SU-DHL-6 (cell line): ENCODE data around the gene RAP1GAP2.

Source experiments
- H2AFZ ChIP-seq: fragments of 200-600 bp; sonication (generic); 2 replicates; pipeline ENCODE4 v1.6.1; 2014; ENCODE audit warnings: low read depth, mild to moderate bottlenecking, moderate library complexity, mixed read lengths, antibody characterized with exemption, low read length; ENCODE audit not compliant: severe bottlenecking
- H3F3A ChIP-seq: fragments of 200-600 bp; shearing (Covaris generic); 2 replicates; pipeline ENCODE4 v1.6.0; 2016; ENCODE audit warnings: antibody characterized with exemption, mild to moderate bottlenecking; ENCODE audit not compliant: insufficient read depth
- H3K27ac ChIP-seq: fragments of 200-600 bp; sonication (generic); 2 replicates; pipeline ENCODE4 v1.5.1; 2016; ENCODE audit warnings: low read depth, mild to moderate bottlenecking, low read length, moderate library complexity, mixed read lengths
- H3K27me3 ChIP-seq: fragments of 200-600 bp; sonication (generic), shearing (Covaris generic); 2 replicates; pipeline ENCODE4 v1.6.0; 2014; ENCODE audit warnings: mild to moderate bottlenecking, low read length
- H3K36me3 ChIP-seq: fragments of 200-600 bp; sonication (generic); 2 replicates; pipeline ENCODE4 v1.6.1; 2014; ENCODE audit warnings: mild to moderate bottlenecking, low read length, mixed read lengths
- H3K4me2 ChIP-seq: fragments of 300-600, 200-600 bp; shearing (Covaris generic), sonication (generic); 2 replicates; pipeline ENCODE4 v1.6.0; 2014; ENCODE audit warnings: low read length, low read depth, mild to moderate bottlenecking; ENCODE audit not compliant: poor library complexity, severe bottlenecking
- H3K4me3 ChIP-seq: fragments of 200-600 bp; sonication (generic); 2 replicates; pipeline ENCODE4 v1.5.1; 2014; ENCODE audit warnings: antibody characterized with exemption, low read length, mild to moderate bottlenecking, mixed read lengths; ENCODE audit not compliant: insufficient read depth, poor library complexity, severe bottlenecking
- H3K79me2 ChIP-seq: fragments of 200-600 bp; sonication (generic); 2 replicates; pipeline ENCODE4 v1.6.1; 2014; ENCODE audit warnings: mild to moderate bottlenecking, low read length, moderate library complexity; ENCODE audit not compliant: insufficient read depth
- H3K9ac ChIP-seq: fragments of 200-600 bp; sonication (generic); 2 replicates; pipeline ENCODE4 v1.7.0; 2014; ENCODE audit warnings: mild to moderate bottlenecking, low read length
- H3K9me2 ChIP-seq: fragments of 200-600 bp; sonication (generic); replicated peaks from 2 replicates; pipeline ENCODE4 v1.6.1; 2014; ENCODE audit warnings: low read length; ENCODE audit not compliant: insufficient read depth
- H3K9me3 ChIP-seq: fragments of 200-600 bp; sonication (generic); 2 replicates; pipeline ENCODE4 v1.6.1; 2014; ENCODE audit warnings: low read length, mixed read lengths; ENCODE audit not compliant: insufficient read depth
- H4K20me1 ChIP-seq: fragments of 200-600 bp; sonication (generic); 2 replicates; pipeline ENCODE4 v1.6.1; 2014; ENCODE audit warnings: low read depth, mild to moderate bottlenecking, antibody characterized with exemption, low read length, moderate library complexity, mixed read lengths
- EZH2phosphoT487 ChIP-seq: fragments of 200-600 bp; sonication (generic), shearing (Covaris generic); conservative IDR thresholded peaks from 2 replicates; pipeline ENCODE4 v1.6.1; 2018; ENCODE audit warnings: mild to moderate bottlenecking, antibody characterized with exemption, low read length, moderate library complexity, mixed read lengths
- TF ChIP-seq, protein P1 (sequence below): fragments of 200-600 bp; sonication (generic); IDR thresholded peaks from one replicate; pipeline ENCODE4 v1.5.1; 2017; ENCODE audit warnings: antibody characterized with exemption, mild to moderate bottlenecking, low read length, moderate library complexity; ENCODE audit not compliant: insufficient read depth, poor library complexity, severe bottlenecking

The RAP1GAP2 gene

DNA sequence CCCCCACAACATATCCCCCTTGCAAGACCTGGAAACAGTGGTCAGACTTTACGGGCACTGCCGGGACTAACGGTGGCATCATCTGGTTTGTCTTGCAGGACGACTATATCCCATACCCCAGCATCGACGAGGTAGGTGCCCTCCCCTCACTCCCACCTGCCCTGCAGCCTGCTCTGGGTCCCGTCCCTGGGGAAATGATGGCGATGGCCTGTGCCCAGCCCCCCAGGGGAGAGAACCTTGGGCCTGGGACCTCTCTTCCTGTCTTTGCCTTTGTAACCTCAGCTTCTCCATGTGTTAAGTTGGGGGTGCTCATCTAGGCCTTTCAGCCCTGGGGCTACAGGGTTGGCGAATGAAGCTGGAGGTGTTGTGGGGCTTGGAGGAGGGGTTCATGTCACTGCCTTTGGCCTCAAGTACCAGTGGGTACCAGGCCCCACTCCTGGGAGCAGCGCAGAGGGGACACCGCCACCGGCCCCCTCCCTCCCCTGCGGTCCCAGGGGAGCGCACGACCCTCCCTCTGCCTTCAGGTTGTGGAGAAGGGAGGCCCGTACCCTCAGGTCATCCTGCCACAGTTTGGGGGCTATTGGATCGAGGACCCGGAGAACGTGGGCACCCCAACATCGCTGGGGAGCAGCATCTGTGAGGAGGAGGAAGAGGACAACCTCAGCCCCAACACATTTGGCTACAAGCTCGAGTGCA is 167.2 kb downstream of the RAP1GAP2 start:
- Histone ChIP-seq H3K9me2 (no peaks in the 10 kb centered on the region), H3K4me3 (no peak overlapping the region), H3K36me3 (no peaks in the 10 kb centered on the region), H3F3A (no peaks in the 10 kb centered on the region), H3K4me2 (no peak overlapping the region), H4K20me1 (no peaks in the 10 kb centered on the region), H3K79me2 (no peaks in the 10 kb centered on the region), H3K27me3 (no peaks in the 10 kb centered on the region), H2AFZ (no peak overlapping the region), H3K9ac (no peak overlapping the region), H3K9me3 (no peaks in the 10 kb centered on the region), H3K27ac (no peak overlapping the region)
- TF ChIP-seq, protein P1, sequence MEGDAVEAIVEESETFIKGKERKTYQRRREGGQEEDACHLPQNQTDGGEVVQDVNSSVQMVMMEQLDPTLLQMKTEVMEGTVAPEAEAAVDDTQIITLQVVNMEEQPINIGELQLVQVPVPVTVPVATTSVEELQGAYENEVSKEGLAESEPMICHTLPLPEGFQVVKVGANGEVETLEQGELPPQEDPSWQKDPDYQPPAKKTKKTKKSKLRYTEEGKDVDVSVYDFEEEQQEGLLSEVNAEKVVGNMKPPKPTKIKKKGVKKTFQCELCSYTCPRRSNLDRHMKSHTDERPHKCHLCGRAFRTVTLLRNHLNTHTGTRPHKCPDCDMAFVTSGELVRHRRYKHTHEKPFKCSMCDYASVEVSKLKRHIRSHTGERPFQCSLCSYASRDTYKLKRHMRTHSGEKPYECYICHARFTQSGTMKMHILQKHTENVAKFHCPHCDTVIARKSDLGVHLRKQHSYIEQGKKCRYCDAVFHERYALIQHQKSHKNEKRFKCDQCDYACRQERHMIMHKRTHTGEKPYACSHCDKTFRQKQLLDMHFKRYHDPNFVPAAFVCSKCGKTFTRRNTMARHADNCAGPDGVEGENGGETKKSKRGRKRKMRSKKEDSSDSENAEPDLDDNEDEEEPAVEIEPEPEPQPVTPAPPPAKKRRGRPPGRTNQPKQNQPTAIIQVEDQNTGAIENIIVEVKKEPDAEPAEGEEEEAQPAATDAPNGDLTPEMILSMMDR = no peak
- no peak for TF ChIP-seq EZH2phosphoT487

DNA sequence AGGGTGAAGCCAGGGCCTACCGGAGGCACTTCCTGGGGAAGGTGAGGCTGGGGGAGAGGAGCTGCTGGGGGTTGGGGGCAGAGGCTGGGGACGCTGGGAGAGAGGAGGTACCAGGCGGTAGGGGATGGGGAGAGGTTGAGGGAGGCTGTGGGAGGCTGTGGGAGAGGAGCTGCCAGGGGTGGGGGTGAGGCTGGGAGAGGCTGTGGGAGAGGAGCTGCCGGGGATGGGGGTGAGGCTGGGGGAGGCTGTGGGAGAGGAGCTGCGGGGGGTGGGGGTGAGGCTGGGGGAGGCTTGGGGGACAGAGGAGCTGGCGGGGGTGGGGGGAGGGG is 167.8 kb downstream of the RAP1GAP2 start:
- Histone ChIP-seq H4K20me1 (no peaks in the 10 kb centered on the region), H3K9ac (no peak overlapping the region), H3K27me3 (no peaks in the 10 kb centered on the region), H3K9me3 (no peaks in the 10 kb centered on the region), H3K9me2 (no peaks in the 10 kb centered on the region), H3K4me2 (no peak overlapping the region), H3F3A (no peaks in the 10 kb centered on the region), H3K27ac (no peak overlapping the region), H3K79me2 (no peaks in the 10 kb centered on the region), H2AFZ (no peak overlapping the region), H3K36me3 (no peaks in the 10 kb centered on the region), H3K4me3 (no peak overlapping the region)
- TF ChIP-seq EZH2phosphoT487 = no peak
- TF ChIP-seq, protein P1 = no peak

DNA sequence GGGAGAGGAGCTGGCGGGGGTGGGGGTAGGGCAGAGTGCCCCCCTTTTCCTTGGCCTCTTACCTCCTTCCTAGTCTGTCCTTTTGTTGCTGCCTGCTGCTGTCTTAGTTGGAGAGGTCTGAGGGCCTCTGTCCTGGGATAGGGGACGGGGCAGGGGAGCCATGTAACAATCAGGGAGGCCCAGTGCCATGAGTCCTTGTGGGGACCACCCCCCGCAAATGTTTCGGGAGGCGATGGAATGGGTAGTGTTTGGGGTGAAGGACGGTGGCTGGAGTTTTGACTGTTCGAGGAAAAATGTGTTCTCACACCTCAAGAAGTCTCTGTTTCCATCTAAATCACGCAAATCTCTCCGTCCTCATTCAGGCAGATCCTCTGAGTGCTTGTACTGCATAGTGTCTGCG is 168.1 kb downstream of the RAP1GAP2 start:
- Histone ChIP-seq H3K4me3 (no peak overlapping the region), H3K27me3 (no peaks in the 10 kb centered on the region), H3K9ac (no peak overlapping the region), H3K9me2 (no peaks in the 10 kb centered on the region), H3F3A (no peaks in the 10 kb centered on the region), H3K79me2 (no peaks in the 10 kb centered on the region), H3K27ac (no peak overlapping the region), H2AFZ (no peak overlapping the region), H3K9me3 (no peaks in the 10 kb centered on the region), H3K36me3 (no peaks in the 10 kb centered on the region), H3K4me2 (no peak overlapping the region), H4K20me1 (no peaks in the 10 kb centered on the region)
- TF ChIP-seq, protein P1 = no peak
- TF ChIP-seq EZH2phosphoT487 = no peak
